Trophoblast cell (in vitro differentiated cells and primary cell): ENCODE measurements around the gene ASH1L.

ENCODE experiments used
- DNase-seq, 2 donors: peaks; one replicate each; pipeline ENCODE4 v3.0.0-alpha.2; 2016
- H2AFZ ChIP-seq: 2 replicates; pipeline ENCODE4 v1.6.1; 2013; ENCODE audit warnings: low read length, moderate library complexity, mild to moderate bottlenecking; ENCODE audit not compliant: insufficient read depth, poor library complexity
- H2AK5ac ChIP-seq: 2 replicates; pipeline ENCODE4 v1.6.1; 2013; ENCODE audit warnings: mild to moderate bottlenecking, low read length
- H2BK120ac ChIP-seq: 2 replicates; pipeline ENCODE4 v1.6.1; 2013; ENCODE audit warnings: low read length, mild to moderate bottlenecking, moderate library complexity; ENCODE audit not compliant: insufficient read depth, poor library complexity
- H2BK12ac ChIP-seq: 2 replicates; pipeline ENCODE4 v1.6.1; 2013; ENCODE audit warnings: mild to moderate bottlenecking, low read length, moderate library complexity
- H2BK5ac ChIP-seq: 2 replicates; pipeline ENCODE4 v1.6.1; 2013; ENCODE audit warnings: low read length, low read depth, moderate library complexity, mild to moderate bottlenecking; ENCODE audit not compliant: poor library complexity
- H3K14ac ChIP-seq: 2 replicates; pipeline ENCODE4 v1.6.1; 2013; ENCODE audit warnings: mild to moderate bottlenecking, low read length
- H3K18ac ChIP-seq: 2 replicates; pipeline ENCODE4 v1.6.1; 2013; ENCODE audit warnings: mild to moderate bottlenecking, low read length
- H3K23ac ChIP-seq: 2 replicates; pipeline ENCODE4 v1.6.1; 2013; ENCODE audit warnings: low read length
- H3K27ac ChIP-seq: 2 replicates; pipeline ENCODE4 v1.5.1; 2013; ENCODE audit warnings: low read depth, mild to moderate bottlenecking, inconsistent platforms, low read length, moderate library complexity
- H3K27me3 ChIP-seq: 2 replicates; pipeline ENCODE4 v1.6.1; 2013; ENCODE audit warnings: inconsistent platforms, mild to moderate bottlenecking, low read length, moderate library complexity; ENCODE audit not compliant: insufficient read depth
- H3K36me3 ChIP-seq, 2 experiments: 1 replicate in 1 of 2; 2 replicates in 1 of 2; pipeline ENCODE4 v1.6.1; 2013; ENCODE audit warnings: low read length in 2 of 2, mild to moderate bottlenecking in 2 of 2, moderate library complexity in 1 of 2; ENCODE audit not compliant: insufficient read depth in 2 of 2, control insufficient read depth in 1 of 2
- H3K4ac ChIP-seq: 2 replicates; pipeline ENCODE4 v1.6.1; 2013; ENCODE audit warnings: low read depth, mild to moderate bottlenecking, low read length, moderate library complexity
- H3K4me1 ChIP-seq, 2 experiments: 1 replicate in 1 of 2; 2 replicates in 1 of 2; pipeline ENCODE4 v1.6.1; 2013; ENCODE audit warnings: low read length in 2 of 2, mild to moderate bottlenecking in 2 of 2, moderate library complexity in 1 of 2; ENCODE audit not compliant: insufficient read depth in 2 of 2, control insufficient read depth in 1 of 2
- H3K4me2 ChIP-seq: 2 replicates; pipeline ENCODE4 v1.6.1; 2013; ENCODE audit warnings: inconsistent platforms, mild to moderate bottlenecking, low read length, moderate library complexity
- H3K4me3 ChIP-seq: 2 replicates; pipeline ENCODE4 v1.5.1; 2013; ENCODE audit warnings: mild to moderate bottlenecking, low read depth, low read length, inconsistent platforms
- H3K79me1 ChIP-seq: one replicate; pipeline ENCODE4 v1.6.1; 2013; ENCODE audit warnings: low read length
- H3K79me2 ChIP-seq: 2 replicates; pipeline ENCODE4 v1.6.1; 2013; ENCODE audit warnings: low read length, mild to moderate bottlenecking; ENCODE audit not compliant: control insufficient read depth, insufficient read depth, poor library complexity
- H3K9ac ChIP-seq: 2 replicates; pipeline ENCODE4 v1.6.1; 2013; ENCODE audit warnings: mild to moderate bottlenecking, low read length
- H3K9me3 ChIP-seq: 2 replicates; pipeline ENCODE4 v1.6.1; 2013; ENCODE audit warnings: low read depth, mild to moderate bottlenecking, control low read depth, inconsistent platforms, low read length; ENCODE audit not compliant: insufficient read depth
- H4K12ac ChIP-seq: 2 replicates; pipeline ENCODE4 v1.6.1; 2013; ENCODE audit warnings: low read depth, mild to moderate bottlenecking, low read length, moderate library complexity
- H4K8ac ChIP-seq: 2 replicates; pipeline ENCODE4 v1.6.1; 2013; ENCODE audit warnings: low read depth, mild to moderate bottlenecking, low read length, moderate library complexity
- H4K91ac ChIP-seq: one replicate; pipeline ENCODE4 v1.6.1; 2013; ENCODE audit warnings: low read depth, mild to moderate bottlenecking, low read length, moderate library complexity
- WGBS: extraction: QIAGEN DNeasy Blood & Tissue Kit; methylation state at CpG from one replicate; pipeline ENCODE4 v1.1.7; 2013; ENCODE audit warnings: missing lambda C conversion rate; ENCODE audit not compliant: insufficient read length, insufficient coverage; ENCODE audit errors: extremely low coverage; 5-methylcytosine and 5-hydroxymethylcytosine counted together

The ASH1L gene

GRCh38 chr1:155342842-155343241, 219.8 kb downstream of the ASH1L start:
- H3K27ac ChIP-seq, result no peak overlapping the region
- H3K4ac ChIP-seq, result no peak overlapping the region
- no peak overlapping the region for H4K8ac ChIP-seq
- H2BK120ac ChIP-seq, result no peak overlapping the region
- no peaks in the 10 kb centered on the region for H3K27me3 ChIP-seq
- no peak overlapping the region for H3K18ac ChIP-seq
- H2BK12ac ChIP-seq, result no peak overlapping the region
- no peak for DNase-seq
- peaks cover 31 to 38% of the 10 kb centered on the region in 2 experiments for H3K36me3 ChIP-seq
- no peak overlapping the region for H3K4me2 ChIP-seq
- no peak overlapping the region for H4K91ac ChIP-seq
- no peak overlapping the region for H3K9ac ChIP-seq
- no peaks in the 10 kb centered on the region for H3K79me1 ChIP-seq
- H2AK5ac ChIP-seq, result no peak overlapping the region
- no peaks in the 10 kb centered on the region for H3K79me2 ChIP-seq
- H4K12ac ChIP-seq, result no peak overlapping the region
- no peak overlapping the region for H3K4me3 ChIP-seq
- H2AFZ ChIP-seq, result no peak overlapping the region
- H3K23ac ChIP-seq, result no peak overlapping the region
- no peak overlapping the region for H2BK5ac ChIP-seq
- no peaks in the 10 kb centered on the region for H3K9me3 ChIP-seq
- no peaks in the 10 kb centered on the region for H3K4me1 ChIP-seq
- no CpG with 5 or more reads among the region's 3 CpGs for WGBS
- no peak overlapping the region for H3K14ac ChIP-seq

- Histone ChIP-seq H2BK120ac (no peak overlapping the region), H4K8ac (no peak overlapping the region), H3K36me3 (peaks cover 18 to 41% of the 10 kb centered on the region in 2 experiments), H3K14ac (no peak overlapping the region), H3K23ac (no peak overlapping the region), H2BK5ac (no peak overlapping the region), H2AK5ac (no peak overlapping the region), H3K4me2 (no peak overlapping the region), H3K4me1 (no peaks in the 10 kb centered on the region), H3K9me3 (no peaks in the 10 kb centered on the region), H2BK12ac (no peak overlapping the region), H3K4ac (no peak overlapping the region), H3K27ac (no peak overlapping the region), H3K79me1 (no peaks in the 10 kb centered on the region), H3K9ac (no peak overlapping the region), H3K79me2 (no peaks in the 10 kb centered on the region), H4K12ac (no peak overlapping the region), H4K91ac (no peak overlapping the region), H2AFZ (no peak overlapping the region), H3K18ac (no peak overlapping the region), H3K4me3 (no peak overlapping the region), H3K27me3 (no peaks in the 10 kb centered on the region)
- no CpG with 5 or more reads among the region's 8 CpGs for WGBS
- DNase-seq, result peak in 1 of 2 donors; percentile 30
These were observed 223.0 kb downstream of the ASH1L start for GRCh38 chr1:155339515-155340097.

- Histone ChIP-seq H3K9me3 (no peaks in the 10 kb centered on the region), H2AK5ac (no peak overlapping the region), H3K18ac (no peak overlapping the region), H3K27ac (no peak overlapping the region), H4K12ac (no peak overlapping the region), H4K8ac (no peak overlapping the region), H4K91ac (no peak overlapping the region), H3K79me1 (no peaks in the 10 kb centered on the region), H2AFZ (no peak overlapping the region), H3K14ac (no peak overlapping the region), H3K79me2 (no peaks in the 10 kb centered on the region), H2BK120ac (no peak overlapping the region), H3K36me3 (peaks cover 21 to 37% of the 10 kb centered on the region in 2 experiments), H3K4me3 (no peak overlapping the region), H2BK5ac (no peak overlapping the region), H2BK12ac (no peak overlapping the region), H3K4me2 (no peak overlapping the region), H3K9ac (no peak overlapping the region), H3K27me3 (no peaks in the 10 kb centered on the region), H3K4me1 (no peaks in the 10 kb centered on the region), H3K4ac (no peak overlapping the region), H3K23ac (no peak overlapping the region)
- no peak for DNase-seq
- WGBS, result no CpG with 5 or more reads among the region's 1 CpG
These were observed 227.6 kb downstream of the ASH1L start for GRCh38 chr1:155334962-155335361.

- Histone ChIP-seq H3K27me3 (no peaks in the 10 kb centered on the region), H3K14ac (no peak overlapping the region), H3K23ac (no peak overlapping the region), H3K4me2 (no peak overlapping the region), H3K4ac (no peak overlapping the region), H2BK5ac (no peak overlapping the region), H2AK5ac (no peak overlapping the region), H3K36me3 (peaks cover 38 to 43% of the 10 kb centered on the region in 2 experiments), H3K18ac (no peak overlapping the region), H3K9ac (no peak overlapping the region), H3K79me1 (peaks cover 3% of the 10 kb centered on the region), H3K27ac (no peak overlapping the region), H3K4me3 (no peak overlapping the region), H3K4me1 (peaks cover 6 to 7% of the 10 kb centered on the region in 2 experiments), H2BK120ac (no peak overlapping the region), H4K8ac (no peak overlapping the region), H3K9me3 (no peaks in the 10 kb centered on the region), H2AFZ (no peak overlapping the region), H3K79me2 (peaks cover 3% of the 10 kb centered on the region), H4K12ac (no peak overlapping the region), H2BK12ac (no peak overlapping the region), H4K91ac (no peak overlapping the region)
- no CpG with 5 or more reads among the region's 11 CpGs for whole genome bisulfite sequencing
- peak; percentile 67 to 73 for DNase-seq
These were observed 232.5 kb downstream of the ASH1L start for GRCh38 chr1:155329980-155330598.
